HG03039 (cell line): ENCODE results near the gene HCN2.

ENCODE experiments used
- ATAC-seq: cut with Tn5 transposase; IDR thresholded peaks from one replicate; pipeline ENCODE4 v1.9.1; 2021; ENCODE audit warnings: mild to moderate bottlenecking, moderate library complexity; ENCODE audit not compliant: unreplicated experiment

The HCN2 gene

DNA sequence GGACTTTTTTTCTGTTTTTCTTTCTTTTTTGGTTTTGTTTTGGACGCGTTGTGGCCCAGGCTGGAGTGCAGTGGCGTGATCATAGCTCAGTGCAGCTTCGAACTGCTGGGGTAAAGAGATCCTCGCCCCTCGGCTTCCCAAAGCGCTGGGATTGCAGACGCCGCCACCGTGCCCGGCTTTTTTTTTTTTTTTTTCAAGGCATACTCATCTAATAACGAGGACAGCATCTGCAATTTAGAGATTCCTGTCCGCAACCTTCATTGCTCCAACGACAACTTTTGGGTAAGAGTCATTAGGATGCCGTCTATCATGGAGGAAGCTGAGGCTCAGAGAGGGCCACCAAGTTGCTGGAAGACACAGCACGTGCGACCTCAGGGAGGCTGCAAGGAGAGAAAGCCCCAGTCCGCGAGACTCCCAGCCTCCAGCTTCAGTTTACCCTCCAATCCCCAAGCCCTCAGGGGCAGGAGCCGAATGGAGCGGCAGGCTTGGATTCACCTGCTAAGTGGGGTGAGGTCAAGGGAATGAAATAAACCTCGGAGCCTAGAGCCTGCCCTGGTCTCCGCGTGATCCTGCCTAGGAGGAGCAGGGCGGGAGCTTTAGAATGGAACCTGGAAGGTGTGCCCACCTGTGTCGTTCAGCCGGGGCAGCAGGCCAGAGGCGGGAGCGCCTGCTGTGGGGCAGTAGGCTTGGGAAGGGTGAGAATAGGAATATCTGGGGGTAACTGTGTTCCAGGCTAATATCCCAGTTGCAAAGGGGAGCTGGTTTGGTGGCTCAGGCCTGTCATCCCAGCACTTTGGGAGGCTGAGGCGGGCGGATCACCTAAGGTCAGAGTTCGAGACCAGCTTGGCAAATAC, 44.3 kb downstream of the HCN2 start:
- no peak for ATAC-seq

- no peak for ATAC-seq
Observed at GRCh38 chr19:634975-635652, 45.4 kb downstream of the HCN2 start.

GRCh38 chr19:638906-639252, 49.2 kb downstream of the HCN2 start:
- no peak for ATAC-seq

GRCh38 chr19:639253-640160, 49.8 kb downstream of the HCN2 start, which contains the start of gene FGF22:
Gene FGF22 (plus strand): TSS chr19:639879. CDS start chr19:639926, 47 bp downstream.
- ATAC-seq: peak; percentile 51

GRCh38 chr19:640161-640558, 50.5 kb downstream of the HCN2 start:
- ATAC-seq: no peak

DNA sequence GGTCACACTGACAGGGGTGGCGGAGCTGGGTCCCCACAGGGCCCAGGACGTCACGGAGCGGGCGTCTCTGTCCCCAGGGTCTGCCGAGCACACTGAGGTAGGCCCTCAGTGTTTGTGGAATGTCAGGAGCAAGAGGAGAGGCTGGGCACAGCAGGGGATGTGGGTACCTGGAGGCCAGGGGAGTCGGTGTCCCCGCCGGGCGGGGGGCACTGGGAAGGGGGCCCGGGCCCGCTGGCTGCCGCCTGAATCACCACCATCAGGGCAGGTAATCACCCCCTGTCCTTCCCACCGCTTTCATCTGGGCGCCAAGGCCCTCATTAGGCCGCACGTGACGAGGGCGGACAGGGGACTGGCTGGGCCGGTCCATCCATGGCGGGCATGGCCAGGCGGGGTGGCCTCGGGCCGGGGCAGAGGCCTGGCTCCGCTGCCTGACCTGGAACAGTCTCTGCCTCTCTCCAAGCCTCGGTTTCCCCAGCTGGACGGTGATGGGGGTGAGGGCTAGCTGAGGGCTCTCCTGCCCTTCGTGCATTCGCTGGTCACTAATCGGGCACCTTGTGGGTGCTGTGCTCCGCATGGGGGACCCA, 51.0 kb downstream of the HCN2 start:
- ATAC-seq: no peak

DNA sequence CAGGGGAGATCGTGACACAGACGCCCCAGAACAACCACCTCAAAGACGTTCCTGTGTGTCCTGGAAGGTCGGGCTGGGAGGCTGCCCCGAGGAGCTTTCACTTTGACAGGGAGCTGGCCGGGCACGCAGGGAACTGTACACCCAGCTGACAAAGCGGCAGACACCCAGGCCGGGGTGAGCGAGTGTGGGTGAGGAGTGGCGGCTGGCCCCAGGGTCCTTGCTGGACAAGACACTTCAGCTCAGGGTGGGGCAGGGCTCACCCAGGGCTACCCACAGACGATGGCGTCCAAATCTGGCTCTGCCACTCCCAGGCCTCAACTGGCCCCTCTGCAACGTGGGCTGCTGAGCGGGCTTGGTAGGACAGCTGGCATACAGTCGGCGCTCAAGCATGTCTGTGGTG, 52.0 kb downstream of the HCN2 start:
- ATAC-seq: no peak

- ATAC-seq: no peak
Observed at GRCh38 chr19:642767-643727, 53.4 kb downstream of the HCN2 start.

GRCh38 chr19:643736-644135, 54.1 kb downstream of the HCN2 start:
- no peak for ATAC-seq

GRCh38 chr19:644363-644762, 54.7 kb downstream of the HCN2 start:
- ATAC-seq: no peak

DNA sequence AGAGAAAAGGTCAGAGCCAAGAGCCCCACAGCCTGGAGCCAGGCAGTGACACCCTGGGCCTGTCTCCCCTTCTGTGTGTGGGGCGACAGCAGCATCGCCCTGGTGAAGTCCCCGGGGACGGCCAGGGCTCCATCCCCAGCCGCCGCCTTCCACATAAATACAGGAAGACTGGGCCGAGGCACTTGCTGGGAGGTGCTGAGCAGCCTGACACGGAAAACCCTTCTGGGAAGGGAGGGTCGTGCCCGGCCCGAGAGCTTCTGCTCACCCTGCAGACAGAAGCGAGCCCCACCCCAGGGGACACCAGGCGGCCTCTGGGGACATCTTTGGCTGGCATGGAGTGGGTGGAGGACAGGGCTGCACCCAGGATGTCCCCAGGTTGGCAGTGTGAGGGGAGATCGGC, 55.1 kb downstream of the HCN2 start:
- no peak for ATAC-seq

GRCh38 chr19:645912-646778, 56.5 kb downstream of the HCN2 start:
- ATAC-seq: no peak

- no peak for ATAC-seq
Observed at GRCh38 chr19:646779-647565, 57.3 kb downstream of the HCN2 start.

DNA sequence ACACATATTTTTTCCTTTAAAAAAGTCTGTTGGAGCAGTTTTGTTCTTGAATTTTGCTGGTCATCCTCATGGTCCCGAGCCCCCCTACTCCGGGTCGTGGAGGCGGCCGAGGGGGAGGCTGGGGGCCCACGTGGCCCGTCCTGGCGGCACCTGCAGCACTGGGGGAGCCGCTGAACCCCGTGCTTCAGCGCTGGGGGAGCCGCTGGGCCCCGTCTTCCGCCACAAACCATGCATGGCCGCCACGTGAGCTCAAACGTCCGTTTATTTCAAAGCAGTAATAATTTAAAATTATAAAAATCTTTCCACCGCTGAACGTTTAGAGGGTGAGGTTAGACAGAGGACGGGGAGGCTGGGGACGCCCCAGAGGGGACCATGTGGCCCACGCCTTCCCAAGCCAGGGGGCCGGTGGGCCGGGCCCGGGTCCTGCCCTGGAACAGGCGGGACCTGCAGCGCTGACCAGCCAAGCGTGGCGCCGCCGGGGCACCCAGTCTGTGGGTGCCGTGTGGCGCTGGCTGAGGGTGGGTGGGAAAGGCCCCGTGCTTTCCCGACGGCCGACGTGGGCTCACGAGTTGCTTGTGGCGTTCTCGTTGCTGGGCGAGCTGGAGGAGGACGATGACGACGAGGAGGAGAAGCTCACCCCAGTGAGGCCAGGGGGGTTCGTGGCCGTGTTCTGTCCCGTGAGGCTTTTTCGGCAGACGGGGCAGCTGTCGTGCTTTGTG, 58.0 kb downstream of the HCN2 start:
- ATAC-seq: no peak

DNA sequence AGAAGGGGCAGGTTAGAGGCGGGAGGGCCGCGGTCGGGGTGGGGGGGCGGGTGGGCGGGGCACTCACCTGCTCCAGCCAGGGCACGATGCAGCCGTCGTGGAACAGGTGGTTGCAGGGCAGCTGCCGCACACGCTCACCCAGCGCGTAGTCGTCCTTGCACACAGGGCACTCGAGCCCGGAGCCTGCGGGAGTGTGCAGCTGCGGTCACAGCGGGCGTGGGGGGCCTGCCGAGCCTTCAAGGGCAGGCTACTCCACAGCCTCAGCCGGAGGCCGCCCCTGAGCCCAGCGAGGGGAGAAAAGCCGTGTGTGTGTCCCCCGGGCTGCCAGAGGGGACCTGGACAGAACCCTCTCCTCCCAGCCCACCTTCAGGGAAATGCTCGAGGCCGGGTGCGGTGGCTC, 58.6 kb downstream of the HCN2 start:
- no peak for ATAC-seq

DNA sequence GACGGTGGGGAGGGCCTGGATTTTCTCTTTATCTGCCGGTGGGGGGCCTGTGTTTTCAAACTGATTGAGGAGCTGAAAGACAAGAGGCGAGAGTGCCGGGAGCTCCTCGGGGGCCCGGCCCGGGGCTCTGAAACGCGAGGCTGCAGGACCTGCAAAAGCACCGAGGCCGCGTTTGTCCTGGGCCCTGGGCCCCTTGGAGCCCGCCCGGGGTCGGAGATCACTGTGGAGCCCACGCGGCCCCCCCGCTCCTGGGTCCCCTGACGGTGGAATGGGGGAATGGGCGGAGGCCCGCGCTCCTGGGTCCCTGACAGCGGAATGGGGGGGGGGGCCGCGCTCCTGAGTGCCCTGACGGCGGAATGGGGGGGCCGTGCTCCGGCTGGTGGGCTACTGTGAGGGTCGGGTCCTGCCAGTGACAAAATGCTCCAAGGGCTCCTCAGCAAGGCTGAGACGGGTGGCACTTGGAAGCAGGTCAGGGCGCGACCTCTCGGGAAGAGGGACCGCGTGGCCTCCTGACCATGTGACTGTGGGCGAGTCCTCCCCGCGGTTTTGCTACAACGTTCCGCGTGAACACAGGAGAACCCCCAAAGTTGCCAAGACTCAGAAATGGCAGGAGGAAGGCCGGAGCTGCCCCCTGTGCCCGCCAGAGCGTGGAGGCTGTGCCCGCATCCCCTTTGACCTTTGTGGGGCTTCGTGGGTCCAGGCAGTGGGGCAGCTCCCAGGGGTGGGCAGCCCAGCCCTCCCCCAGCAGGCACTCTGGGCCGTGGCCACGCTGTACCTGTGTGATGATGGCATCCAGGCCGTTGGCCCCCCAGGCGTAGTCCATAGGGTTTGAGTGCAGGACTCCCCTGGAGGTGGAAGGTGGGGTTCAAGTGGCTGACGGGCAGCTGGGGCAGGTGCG, 59.5 kb downstream of the HCN2 start:
- no peak for ATAC-seq
